Endodermal cell (in vitro differentiated cells): ENCODE results near the gene SPATA20. TPM values are rescaled to one million over a fixed set of nuclear protein-coding genes. Genes with fewer than 3 reads are reported as not detected.

Experiments
- DNase-seq: peaks from one replicate; pipeline ENCODE4 v3.0.0-alpha.2; 2017
- H3K27ac ChIP-seq: 2 replicates; pipeline ENCODE4 v1.5.1; 2013; ENCODE audit warnings: mild to moderate bottlenecking, low read depth, low read length, moderate library complexity
- H3K27me3 ChIP-seq: 2 replicates; pipeline ENCODE4 v1.6.1; 2013; ENCODE audit warnings: mild to moderate bottlenecking, low read length, moderate library complexity; ENCODE audit not compliant: insufficient read depth, control insufficient read depth, poor library complexity, severe bottlenecking
- H3K36me3 ChIP-seq: 2 replicates; pipeline ENCODE4 v1.7.0; 2013; ENCODE audit warnings: mild to moderate bottlenecking, low read length, moderate library complexity; ENCODE audit not compliant: control insufficient read depth, insufficient read depth
- H3K4me1 ChIP-seq: one replicate; pipeline ENCODE4 v1.7.0; 2013; ENCODE audit warnings: low read length; ENCODE audit not compliant: control insufficient read depth, insufficient read depth
- H3K4me3 ChIP-seq: 2 replicates; pipeline ENCODE4 v1.5.1; 2013; ENCODE audit warnings: mild to moderate bottlenecking, low read length, moderate library complexity
- H3K9ac ChIP-seq: 2 replicates; pipeline ENCODE4 v1.6.1; 2013; ENCODE audit warnings: mild to moderate bottlenecking, low read length, moderate library complexity; ENCODE audit not compliant: poor library complexity, severe bottlenecking; ENCODE audit errors: extremely low read depth
- H3K9me3 ChIP-seq: 2 replicates; pipeline ENCODE4 v1.6.1; 2013; ENCODE audit warnings: mild to moderate bottlenecking, low read length, moderate library complexity; ENCODE audit not compliant: control insufficient read depth
- H3K27ac Mint-ChIP-seq: 2 replicates; pipeline ENCODE4 v1.8.0; 2020; ENCODE audit warnings: mixed read lengths
- H3K27me3 Mint-ChIP-seq: 2 replicates; pipeline ENCODE4 v1.8.0; 2021; ENCODE audit warnings: mild to moderate bottlenecking, mixed read lengths; ENCODE audit not compliant: insufficient read depth
- H3K36me3 Mint-ChIP-seq: 2 replicates; pipeline ENCODE4 v1.8.0; 2020; ENCODE audit warnings: low read depth, mixed read lengths
- H3K4me1 Mint-ChIP-seq: 2 replicates; pipeline ENCODE4 v1.8.0; 2020; ENCODE audit warnings: mixed read lengths
- H3K4me3 Mint-ChIP-seq: 2 replicates; pipeline ENCODE4 v1.8.0; 2020; ENCODE audit warnings: mild to moderate bottlenecking, moderate library complexity, mixed read lengths
- H3K9me3 Mint-ChIP-seq: 2 replicates; pipeline ENCODE4 v1.8.0; 2020; ENCODE audit warnings: mild to moderate bottlenecking, mixed read lengths
- WGBS, 2 experiments: methylation state at CpG; one replicate each; pipeline versions ENCODE4 v1.1.5 to v1.1.7; 2013; ENCODE audit warnings: missing lambda C conversion rate in 2 of 2, mixed read lengths in 1 of 2; ENCODE audit not compliant: insufficient coverage in 1 of 2, insufficient read length in 1 of 2; 5-methylcytosine and 5-hydroxymethylcytosine counted together
- total RNA-seq, 2 donors: library from RNA; stranded (reverse); fragmentation: NEBNext Ultra II Directional in 1 of 2; extraction: Animal tissue kit (Norgen Biotek cat#: 25700) in 1 of 2; gene quantifications; 2 replicates in 1 of 2; 3 replicates in 1 of 2; pipeline ENCODE4 v1.2.1, GENCODE V29; 2021
- TF ChIP-seq, protein P1 (sequence below): fragments of 200-600 bp; sonication (generic); conservative IDR thresholded peaks from 2 replicates; pipeline ENCODE4 v1.5.0; 2021; ENCODE audit warnings: antibody characterized with exemption, mild to moderate bottlenecking

Gene SPATA20
- total RNA-seq, 2 donors from 2014 or later: 40.4 to 40.5 TPM

GRCh38 chr17:50541716-50542688 is 5.0 kb upstream of the SPATA20 start:
- no peaks in the 10 kb centered on the region for H3K9me3 ChIP-seq
- Mint-ChIP-seq H3K36me3 (no peaks in the 10 kb centered on the region), H3K4me1 (peaks cover 10% of the 10 kb centered on the region), H3K27ac (peak overlapping the region; percentile 67), H3K4me3 (peak overlapping the region; percentile 69), H3K27me3 (peaks cover 24% of the 10 kb centered on the region), H3K9me3 (no peaks in the 10 kb centered on the region)
- DNase-seq: peak; percentile 97
- peak overlapping the region; percentile 59 for H3K9ac ChIP-seq
- peak overlapping the region; percentile 85 for H3K27ac ChIP-seq
- peaks cover 6% of the 10 kb centered on the region for H3K4me1 ChIP-seq
- 3 to 4% methylated on average over 56 to 82 of the region's 82 CpGs for WGBS, 2 experiments
- H3K4me3 ChIP-seq: peak overlapping the region; percentile 84
- H3K27me3 ChIP-seq: no peaks in the 10 kb centered on the region
- TF ChIP-seq, protein P1, sequence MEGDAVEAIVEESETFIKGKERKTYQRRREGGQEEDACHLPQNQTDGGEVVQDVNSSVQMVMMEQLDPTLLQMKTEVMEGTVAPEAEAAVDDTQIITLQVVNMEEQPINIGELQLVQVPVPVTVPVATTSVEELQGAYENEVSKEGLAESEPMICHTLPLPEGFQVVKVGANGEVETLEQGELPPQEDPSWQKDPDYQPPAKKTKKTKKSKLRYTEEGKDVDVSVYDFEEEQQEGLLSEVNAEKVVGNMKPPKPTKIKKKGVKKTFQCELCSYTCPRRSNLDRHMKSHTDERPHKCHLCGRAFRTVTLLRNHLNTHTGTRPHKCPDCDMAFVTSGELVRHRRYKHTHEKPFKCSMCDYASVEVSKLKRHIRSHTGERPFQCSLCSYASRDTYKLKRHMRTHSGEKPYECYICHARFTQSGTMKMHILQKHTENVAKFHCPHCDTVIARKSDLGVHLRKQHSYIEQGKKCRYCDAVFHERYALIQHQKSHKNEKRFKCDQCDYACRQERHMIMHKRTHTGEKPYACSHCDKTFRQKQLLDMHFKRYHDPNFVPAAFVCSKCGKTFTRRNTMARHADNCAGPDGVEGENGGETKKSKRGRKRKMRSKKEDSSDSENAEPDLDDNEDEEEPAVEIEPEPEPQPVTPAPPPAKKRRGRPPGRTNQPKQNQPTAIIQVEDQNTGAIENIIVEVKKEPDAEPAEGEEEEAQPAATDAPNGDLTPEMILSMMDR: peak; percentile 52
- H3K36me3 ChIP-seq: no peaks in the 10 kb centered on the region

DNA sequence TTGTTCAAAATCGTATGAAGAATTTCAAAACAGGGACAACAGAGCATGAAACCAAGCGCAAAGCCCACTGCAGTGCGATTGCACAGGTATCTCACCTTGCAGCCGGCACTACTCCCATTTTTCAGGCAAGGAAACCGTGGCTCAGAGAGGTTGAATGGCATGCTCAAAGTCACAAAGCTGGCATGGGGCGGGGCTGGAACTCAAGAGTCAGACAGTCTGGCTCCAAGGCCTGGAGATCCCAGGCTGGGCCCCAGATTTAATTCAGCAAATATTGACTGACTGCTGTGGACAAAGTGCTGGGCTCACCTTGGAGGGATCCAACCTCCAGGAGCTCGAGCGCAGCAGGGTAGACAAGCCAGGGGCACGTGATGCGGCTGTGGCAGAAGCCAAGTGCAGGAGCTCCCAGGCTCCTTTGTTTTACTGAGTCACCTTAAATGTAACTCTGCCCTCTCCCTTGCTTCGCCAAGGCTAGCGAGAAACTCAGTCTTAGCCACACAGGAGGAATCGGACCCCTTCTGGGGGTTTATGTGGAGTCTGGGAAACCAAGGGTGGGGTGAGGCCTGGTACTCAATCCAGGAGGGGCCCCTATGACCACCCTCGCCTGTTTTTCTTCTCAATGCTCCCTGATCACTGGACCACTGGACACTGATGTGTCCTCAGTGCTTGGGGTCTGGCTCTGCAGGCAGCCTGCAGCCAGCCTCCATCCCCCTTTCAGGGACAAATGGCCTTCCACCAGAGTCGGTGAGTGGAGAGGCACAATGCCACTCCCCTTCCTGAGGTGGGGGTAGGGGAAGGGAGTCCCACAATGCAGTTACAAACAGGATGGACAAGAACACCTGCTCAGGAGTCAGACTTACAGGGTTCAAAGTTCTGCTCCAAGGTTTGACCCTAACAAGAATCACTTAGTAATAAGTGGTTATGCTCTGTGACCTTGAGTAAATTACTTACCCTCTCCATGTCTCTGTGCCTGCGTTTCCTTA is 3.9 kb upstream of the SPATA20 start:
- peaks cover 13% of the 10 kb centered on the region for H3K4me1 ChIP-seq
- peak; percentile 60 for DNase-seq
- H3K27ac ChIP-seq: peak overlapping the region; percentile 85
- TF ChIP-seq, protein P1: no peak
- 90 to 94% methylated on average over 12 to 16 of the region's 16 CpGs for WGBS, 2 experiments
- no peaks in the 10 kb centered on the region for H3K27me3 ChIP-seq
- Mint-ChIP-seq H3K4me3 (peak overlapping the region; percentile 69), H3K9me3 (no peaks in the 10 kb centered on the region), H3K36me3 (no peaks in the 10 kb centered on the region), H3K27ac (peak overlapping the region; percentile 67), H3K27me3 (peaks cover 23% of the 10 kb centered on the region), H3K4me1 (peaks cover 10% of the 10 kb centered on the region)
- no peak overlapping the region for H3K9ac ChIP-seq
- H3K36me3 ChIP-seq: no peaks in the 10 kb centered on the region
- H3K9me3 ChIP-seq: no peaks in the 10 kb centered on the region
- H3K4me3 ChIP-seq: peak overlapping the region; percentile 84

DNA sequence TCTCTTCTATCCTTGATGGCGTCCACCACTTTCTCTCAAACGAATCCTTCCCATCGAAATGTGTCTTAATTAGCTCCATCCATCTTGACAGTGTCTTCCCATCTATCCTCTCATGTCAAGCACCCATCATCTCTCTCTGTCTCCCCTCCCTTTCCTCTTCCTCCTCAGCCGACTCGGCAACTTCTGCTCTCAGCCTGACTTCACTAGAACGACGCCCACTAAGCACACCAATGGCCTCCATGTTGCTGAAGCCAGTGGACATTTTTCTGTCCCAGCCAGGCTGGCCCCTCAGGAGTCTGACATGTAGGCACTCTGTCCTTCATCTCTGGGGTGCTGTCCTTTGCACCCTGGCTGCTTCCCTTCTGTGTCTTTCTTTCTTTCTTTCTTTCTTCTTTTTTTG is 2.5 kb upstream of the SPATA20 start:
- Histone ChIP-seq H3K27ac (no peak overlapping the region), H3K9ac (no peak overlapping the region), H3K36me3 (no peaks in the 10 kb centered on the region), H3K4me1 (peaks cover 13% of the 10 kb centered on the region), H3K9me3 (no peaks in the 10 kb centered on the region), H3K27me3 (no peaks in the 10 kb centered on the region), H3K4me3 (no peak overlapping the region)
- WGBS, 2 experiments: 91 to 98% methylated on average over 7 of the region's 7 CpGs
- no peak for DNase-seq
- no peaks in the 10 kb centered on the region for H3K9me3 Mint-ChIP-seq
- no peak overlapping the region for H3K4me3 Mint-ChIP-seq
- H3K27ac Mint-ChIP-seq: no peak overlapping the region
- peaks cover 10% of the 10 kb centered on the region for H3K4me1 Mint-ChIP-seq
- TF ChIP-seq, protein P1: no peak
- peaks cover 23% of the 10 kb centered on the region for H3K27me3 Mint-ChIP-seq
- no peaks in the 10 kb centered on the region for H3K36me3 Mint-ChIP-seq
